GM19328 (cell line): ENCODE results near the gene FOXL2.

Experiments
- ATAC-seq: cut with Tn5 transposase; IDR thresholded peaks from one replicate; pipeline ENCODE4 v1.9.1; 2021; ENCODE audit warnings: mild to moderate bottlenecking, moderate library complexity; ENCODE audit not compliant: unreplicated experiment

The FOXL2 gene

GRCh38 chr3:138898708-138899107 is 48.2 kb downstream of the FOXL2 start:
- no peak for ATAC-seq

- no peak for ATAC-seq
Measured at GRCh38 chr3:138898301-138898700, 48.6 kb downstream of the FOXL2 start.
